H9 (cell line): ENCODE measurements around the gene TIMM17A. TPM values are rescaled to one million over a fixed set of nuclear protein-coding genes. Genes with fewer than 3 reads are reported as not detected.

Experiments used
- DNase-seq: peaks from one replicate; pipeline ENCODE4 v3.0.0-alpha.2; 2017
- H2AFZ ChIP-seq: one replicate; pipeline ENCODE4 v1.6.1; 2013; ENCODE audit warnings: mild to moderate bottlenecking, low read length, control low read depth, moderate library complexity
- H2AK5ac ChIP-seq: 2 replicates; pipeline ENCODE4 v1.6.1; 2013; ENCODE audit warnings: low read length, control low read depth, mixed read lengths; ENCODE audit not compliant: insufficient read length
- H2BK120ac ChIP-seq: one replicate; pipeline ENCODE4 v1.6.1; 2013; ENCODE audit warnings: low read depth, mild to moderate bottlenecking, low read length, control low read depth, inconsistent platforms; ENCODE audit not compliant: poor library complexity, severe bottlenecking
- H2BK12ac ChIP-seq: 2 replicates; pipeline ENCODE4 v1.6.1; 2013; ENCODE audit warnings: low read length, control low read depth, mixed read lengths, low read depth; ENCODE audit not compliant: insufficient read length
- H2BK15ac ChIP-seq: 2 replicates; pipeline ENCODE4 v1.6.1; 2013; ENCODE audit warnings: low read depth, low read length, control low read depth
- H2BK20ac ChIP-seq: one replicate; pipeline ENCODE4 v1.6.1; 2013; ENCODE audit warnings: low read depth, mild to moderate bottlenecking, low read length, control low read depth, inconsistent platforms; ENCODE audit not compliant: poor library complexity, severe bottlenecking
- H2BK5ac ChIP-seq: 2 replicates; pipeline ENCODE4 v1.6.1; 2013; ENCODE audit warnings: low read length, control low read depth, mixed read lengths; ENCODE audit not compliant: insufficient read length
- H3K14ac ChIP-seq: 2 replicates; pipeline ENCODE4 v1.6.1; 2013; ENCODE audit warnings: low read length, control low read depth; ENCODE audit not compliant: insufficient read depth
- H3K18ac ChIP-seq: 2 replicates; pipeline ENCODE4 v1.6.1; 2013; ENCODE audit warnings: low read depth, mild to moderate bottlenecking, mixed read lengths, low read length, control low read depth; ENCODE audit not compliant: insufficient read length
- H3K23ac ChIP-seq: 2 replicates; pipeline ENCODE4 v1.6.1; 2013; ENCODE audit warnings: low read length, control low read depth, mixed read lengths, low read depth; ENCODE audit not compliant: insufficient read length
- H3K23me2 ChIP-seq: 2 replicates; pipeline ENCODE4 v1.6.1; 2013; ENCODE audit warnings: low read depth, mild to moderate bottlenecking, mixed read lengths, low read length, control low read depth; ENCODE audit not compliant: insufficient read length, poor library complexity, severe bottlenecking
- H3K27ac ChIP-seq: 2 replicates; pipeline ENCODE4 v1.5.1; 2013; ENCODE audit warnings: low read length, control low read depth, mixed read lengths, low read depth; ENCODE audit not compliant: insufficient read length
- H3K27me3 ChIP-seq: 2 replicates; pipeline ENCODE4 v1.6.1; 2013; ENCODE audit warnings: low read length, control low read depth, inconsistent platforms; ENCODE audit not compliant: insufficient read depth
- H3K4ac ChIP-seq: 2 replicates; pipeline ENCODE4 v1.6.1; 2013; ENCODE audit warnings: low read depth, mild to moderate bottlenecking, control low read depth, inconsistent platforms, low read length, moderate library complexity
- H3K4me1 ChIP-seq: 2 replicates; pipeline ENCODE4 v1.6.1; 2013; ENCODE audit warnings: low read length, control low read depth, inconsistent platforms; ENCODE audit not compliant: insufficient read depth
- H3K4me2 ChIP-seq: 2 replicates; pipeline ENCODE4 v1.6.1; 2013; ENCODE audit warnings: low read length, control low read depth, mixed read lengths; ENCODE audit not compliant: insufficient read length, insufficient read depth
- H3K56ac ChIP-seq: 2 replicates; pipeline ENCODE4 v1.6.1; 2013; ENCODE audit warnings: low read depth, mild to moderate bottlenecking, mixed read lengths, low read length, control low read depth; ENCODE audit not compliant: insufficient read length
- H3K79me1 ChIP-seq: 2 replicates; pipeline ENCODE4 v1.6.1; 2013; ENCODE audit warnings: low read depth, mild to moderate bottlenecking, moderate library complexity, low read length, control low read depth, inconsistent platforms; ENCODE audit not compliant: insufficient read depth, poor library complexity, severe bottlenecking
- H3K79me2 ChIP-seq: 2 replicates; pipeline ENCODE4 v1.6.1; 2013; ENCODE audit warnings: low read length, control low read depth, inconsistent platforms; ENCODE audit not compliant: insufficient read depth
- H3K9ac ChIP-seq: 2 replicates; pipeline ENCODE4 v1.6.1; 2013; ENCODE audit warnings: low read length, control low read depth, mixed read lengths; ENCODE audit not compliant: insufficient read length; ENCODE audit errors: extremely low read depth
- H3K9me3 ChIP-seq: one replicate; pipeline ENCODE4 v1.6.1; 2013; ENCODE audit warnings: low read depth, low read length, inconsistent platforms; ENCODE audit not compliant: control insufficient read depth
- H3T11ph ChIP-seq: one replicate; pipeline ENCODE4 v1.6.1; 2013; ENCODE audit warnings: mild to moderate bottlenecking, low read length, control low read depth, inconsistent platforms
- H4K20me1 ChIP-seq: one replicate; pipeline ENCODE4 v1.6.1; 2013; ENCODE audit not compliant: control insufficient read depth, insufficient read length, insufficient read depth
- H4K5ac ChIP-seq: 2 replicates; pipeline ENCODE4 v1.6.1; 2013; ENCODE audit warnings: low read depth, mild to moderate bottlenecking, mixed read lengths, low read length, control low read depth; ENCODE audit not compliant: insufficient read length
- H4K8ac ChIP-seq: replicated peaks from 2 replicates; pipeline ENCODE4 v1.6.1; 2013; ENCODE audit warnings: low read length, control low read depth, mixed read lengths, low read depth; ENCODE audit not compliant: insufficient read length
- H4K91ac ChIP-seq: 2 replicates; pipeline ENCODE4 v1.6.1; 2013; ENCODE audit warnings: low read depth, mild to moderate bottlenecking, moderate library complexity, mixed read lengths, low read length, control low read depth; ENCODE audit not compliant: insufficient read length
- H3K27ac Mint-ChIP-seq, 3 experiments: 2 replicates in 2 of 3; 3 replicates in 1 of 3; pipeline ENCODE4 v1.8.0; 2020 to 2021; ENCODE audit warnings: mixed read lengths in 3 of 3, mild to moderate bottlenecking in 1 of 3, moderate library complexity in 1 of 3
- H3K27me3 Mint-ChIP-seq: 2 replicates; pipeline ENCODE4 v1.8.0; 2021; ENCODE audit warnings: low read depth, mild to moderate bottlenecking, moderate library complexity, mixed read lengths
- H3K36me3 Mint-ChIP-seq, 3 experiments: 2 replicates in 2 of 3; 3 replicates in 1 of 3; pipeline ENCODE4 v1.8.0; 2020 to 2021; ENCODE audit warnings: low read depth in 3 of 3, mixed read lengths in 3 of 3; ENCODE audit not compliant: insufficient read depth in 1 of 3
- H3K4me1 Mint-ChIP-seq, 2 experiments: 2 replicates each; pipeline ENCODE4 v1.8.0; 2020; ENCODE audit warnings: mixed read lengths in 2 of 2
- H3K4me3 Mint-ChIP-seq, 2 experiments: 2 replicates in 1 of 2; 3 replicates in 1 of 2; pipeline ENCODE4 v1.8.0; 2020 to 2021; ENCODE audit warnings: mild to moderate bottlenecking in 2 of 2, mixed read lengths in 2 of 2, moderate library complexity in 1 of 2
- H3K9me3 Mint-ChIP-seq, 2 experiments: 2 replicates in 1 of 2; 3 replicates in 1 of 2; pipeline ENCODE4 v1.8.0; 2020; ENCODE audit warnings: mild to moderate bottlenecking in 2 of 2, mixed read lengths in 2 of 2, moderate library complexity in 1 of 2
- WGBS: extraction: QIAGEN DNeasy Blood & Tissue Kit; methylation state at CpG from one replicate; pipeline ENCODE4 v1.1.7; 2013; ENCODE audit warnings: missing lambda C conversion rate, low lambda C conversion rate, mixed read lengths; ENCODE audit not compliant: insufficient read length; ENCODE audit errors: extremely low coverage; 5-methylcytosine and 5-hydroxymethylcytosine counted together
- total RNA-seq: library from RNA; stranded (reverse); gene quantifications from 2 replicates; pipeline ENCODE4 v1.2.1, GENCODE V29; 2021
- TF ChIP-seq, protein P1 (sequence below): fragments of 200-600 bp; sonication (generic); conservative IDR thresholded peaks from 3 replicates; pipeline ENCODE4 v1.8.0; 2021; ENCODE audit warnings: antibody characterized with exemption, mild to moderate bottlenecking

TIMM17A gene
- total RNA-seq, 1 experiment from 2014 or later: 60.9 TPM

- Histone ChIP-seq H2BK20ac (no peak overlapping the region), H3K4ac (no peak overlapping the region), H3K23ac (no peak overlapping the region), H4K8ac (no peak overlapping the region), H2AK5ac (no peak overlapping the region), H3K9me3 (no peaks in the 10 kb centered on the region), H4K20me1 (no peaks in the 10 kb centered on the region), H2AFZ (no peak overlapping the region), H3K56ac (no peak overlapping the region), H3K27ac (no peak overlapping the region), H2BK12ac (no peak overlapping the region), H3K14ac (no peak overlapping the region), H3K27me3 (no peaks in the 10 kb centered on the region), H4K5ac (no peak overlapping the region), H3K79me1 (no peaks in the 10 kb centered on the region), H4K91ac (no peak overlapping the region), H2BK15ac (no peak overlapping the region), H3T11ph (no peak overlapping the region), H2BK120ac (no peak overlapping the region), H3K18ac (no peak overlapping the region), H2BK5ac (no peak overlapping the region), H3K4me2 (no peak overlapping the region), H3K4me1 (peaks cover 15% of the 10 kb centered on the region), H3K9ac (no peak overlapping the region), H3K79me2 (no peaks in the 10 kb centered on the region), H3K23me2 (peaks cover 13% of the 10 kb centered on the region)
- Mint-ChIP-seq H3K27me3 (no peaks in the 10 kb centered on the region), H3K36me3 (peaks cover 23 to 55% (median 52%) of the 10 kb centered on the region in 3 experiments; a peak in 6 of 7 replicates), H3K27ac (peak overlapping the region in 2 of 3 experiments; percentile 60 to 85; a peak in 3 of 7 replicates), H3K4me1 (peaks cover 43 to 52% of the 10 kb centered on the region in 2 experiments), H3K9me3 (no peaks in the 10 kb centered on the region), H3K4me3 (no peak overlapping the region)
- no peak for DNase-seq
- TF ChIP-seq, protein P1, sequence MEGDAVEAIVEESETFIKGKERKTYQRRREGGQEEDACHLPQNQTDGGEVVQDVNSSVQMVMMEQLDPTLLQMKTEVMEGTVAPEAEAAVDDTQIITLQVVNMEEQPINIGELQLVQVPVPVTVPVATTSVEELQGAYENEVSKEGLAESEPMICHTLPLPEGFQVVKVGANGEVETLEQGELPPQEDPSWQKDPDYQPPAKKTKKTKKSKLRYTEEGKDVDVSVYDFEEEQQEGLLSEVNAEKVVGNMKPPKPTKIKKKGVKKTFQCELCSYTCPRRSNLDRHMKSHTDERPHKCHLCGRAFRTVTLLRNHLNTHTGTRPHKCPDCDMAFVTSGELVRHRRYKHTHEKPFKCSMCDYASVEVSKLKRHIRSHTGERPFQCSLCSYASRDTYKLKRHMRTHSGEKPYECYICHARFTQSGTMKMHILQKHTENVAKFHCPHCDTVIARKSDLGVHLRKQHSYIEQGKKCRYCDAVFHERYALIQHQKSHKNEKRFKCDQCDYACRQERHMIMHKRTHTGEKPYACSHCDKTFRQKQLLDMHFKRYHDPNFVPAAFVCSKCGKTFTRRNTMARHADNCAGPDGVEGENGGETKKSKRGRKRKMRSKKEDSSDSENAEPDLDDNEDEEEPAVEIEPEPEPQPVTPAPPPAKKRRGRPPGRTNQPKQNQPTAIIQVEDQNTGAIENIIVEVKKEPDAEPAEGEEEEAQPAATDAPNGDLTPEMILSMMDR: peak; percentile 76
- no CpG with 5 or more reads among the region's 2 CpGs for WGBS
Measured at GRCh38 chr1:202005958-202006357, 50.7 kb downstream of the TIMM17A start.
